Umbilical cord (tissue), 2 donors: Measurements from ENCODE around the gene MIPOL1. TPM values are rescaled to one million over a fixed set of nuclear protein-coding genes. Genes with fewer than 3 reads are reported as not detected.
"Not testable (repeated sequence)": the region's sequence is repeated elsewhere in the genome, so short reads cannot be mapped to it uniquely, and the experiment has no call there.

ENCODE experiments used
- DNase-seq: peaks from one replicate; pipeline ENCODE4 v3.0.0-alpha.2; 2015; ENCODE audit warnings: low spot score
- total RNA-seq: library from RNA; depleted of rRNA; stranded (reverse); fragments of >200 nt; gene quantifications from one replicate; pipeline ENCODE4 v1.2.3, GENCODE V29; 2014; ENCODE audit warnings: low replicate concordance; ENCODE audit not compliant: insufficient read depth

The MIPOL1 gene
- total RNA-seq, 1 donor from 2014 or later, result 65.0 TPM

GRCh38 chr14:37457334-37457733 is 259.6 kb downstream of the MIPOL1 start:
- DNase-seq, result no peak

GRCh38 chr14:37462426-37462825 is 264.7 kb downstream of the MIPOL1 start:
- not testable (repeated sequence) for DNase-seq

- DNase-seq, result no peak
Measured at GRCh38 chr14:37464192-37464858, 266.6 kb downstream of the MIPOL1 start.

DNA sequence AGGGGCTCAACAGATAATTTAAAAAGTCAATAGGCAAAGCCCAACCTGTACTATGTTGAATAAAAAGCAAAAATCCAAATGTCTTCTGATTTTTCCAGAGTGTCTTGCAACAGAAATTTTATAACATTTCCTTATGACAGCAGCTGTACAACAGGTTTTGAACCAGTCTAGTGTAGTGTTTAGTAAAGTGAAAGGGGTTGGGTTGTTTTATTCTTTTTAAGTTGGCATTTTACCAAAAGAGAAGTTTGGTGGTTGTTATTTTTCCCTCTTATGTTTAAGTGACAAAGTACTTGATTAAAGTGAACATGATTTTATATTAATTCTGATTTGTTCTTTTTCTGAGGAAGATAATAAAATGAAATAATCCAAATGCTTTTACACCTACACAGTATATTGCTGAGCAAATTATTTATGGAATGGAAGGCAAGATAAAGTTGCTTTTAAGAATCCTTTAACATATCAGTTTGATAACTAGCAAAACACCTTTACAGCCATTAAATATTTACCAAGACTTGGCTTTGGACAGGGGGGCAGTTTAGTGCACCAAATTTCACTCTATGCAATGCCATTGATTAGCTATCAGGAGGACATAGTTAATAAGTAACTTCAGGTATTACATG is 268.4 kb downstream of the MIPOL1 start:
- peak; percentile 9 for DNase-seq

DNA sequence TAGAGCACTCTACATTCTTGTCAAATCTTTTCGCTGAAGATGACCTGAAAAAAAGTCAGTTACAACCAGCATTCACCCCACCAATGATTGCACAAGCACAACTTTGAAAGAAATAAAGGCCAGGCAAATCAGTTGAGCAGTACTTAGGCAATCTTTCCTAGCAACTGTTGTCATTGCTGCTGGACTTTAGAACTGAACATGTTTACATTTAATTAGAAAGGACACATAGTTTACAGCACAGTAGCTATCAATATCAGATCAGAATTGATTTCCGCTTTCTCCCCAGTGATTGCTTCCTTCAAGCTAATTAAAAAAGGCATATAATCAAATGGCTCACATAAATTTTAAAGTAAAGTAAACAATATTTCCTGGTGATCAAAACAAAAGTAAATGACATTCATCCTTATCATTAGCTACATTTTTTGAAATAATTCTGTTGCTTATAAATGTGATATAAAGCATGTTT is 268.9 kb downstream of the MIPOL1 start:
- no peak for DNase-seq

DNA sequence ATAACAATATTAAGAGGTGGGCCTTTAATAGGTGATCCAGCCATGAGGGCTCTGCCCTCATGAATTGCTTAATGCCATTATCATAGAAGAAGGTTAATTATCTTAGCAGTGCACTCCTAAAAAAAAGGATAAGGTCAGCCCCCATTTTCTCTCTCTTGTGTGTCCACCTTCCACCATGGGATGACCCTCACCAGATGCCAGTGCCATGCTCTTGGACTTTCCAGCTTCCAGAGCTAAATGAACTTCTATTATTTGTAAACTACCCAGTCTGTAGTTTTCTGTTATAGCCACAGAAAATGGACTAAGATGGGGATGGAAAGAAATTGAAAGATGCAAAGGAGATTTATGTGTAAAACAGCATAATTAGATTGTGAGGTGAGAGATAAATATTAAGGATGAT is 271.9 kb downstream of the MIPOL1 start:
- DNase-seq, result no peak

DNA sequence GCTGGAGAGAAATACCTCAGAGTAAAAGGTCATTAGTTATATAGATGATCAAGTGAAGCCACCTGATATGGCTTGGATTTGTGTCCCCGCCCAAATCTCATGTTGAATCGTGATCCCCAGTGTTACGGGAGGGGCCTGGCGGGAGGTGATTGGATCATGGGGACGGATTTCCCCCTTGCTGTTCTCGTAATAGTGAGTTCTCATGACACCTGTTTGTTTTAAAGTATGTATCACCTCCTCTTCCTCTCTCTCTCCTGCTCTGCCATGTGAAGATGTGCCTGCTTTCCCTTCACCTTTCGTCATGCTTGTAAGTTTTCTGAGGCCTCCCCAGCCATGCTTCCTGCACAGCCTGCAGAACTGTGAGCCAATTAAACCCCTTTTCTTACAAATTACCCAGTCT is 272.5 kb downstream of the MIPOL1 start:
- DNase-seq, result no peak

DNA sequence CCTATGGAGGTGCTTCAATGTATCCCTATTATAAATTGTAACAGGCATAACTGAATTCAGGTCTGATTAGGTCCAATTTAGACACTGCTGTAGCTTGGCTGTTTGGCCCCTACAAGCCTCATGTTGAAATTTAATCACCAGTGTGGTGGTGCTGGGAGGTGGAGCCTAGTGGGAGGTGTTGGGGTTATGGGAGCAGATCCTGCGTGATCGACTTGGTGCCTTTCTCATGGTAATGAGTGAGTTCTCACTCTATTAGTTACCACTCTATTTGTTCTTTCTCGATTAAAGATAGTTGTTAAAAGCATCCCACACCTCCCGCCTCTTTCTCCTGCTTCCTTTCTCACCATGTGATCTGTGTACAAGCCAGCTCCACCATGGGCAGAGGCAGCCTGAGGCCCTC is 275.2 kb downstream of the MIPOL1 start:
- DNase-seq, result no peak

DNA sequence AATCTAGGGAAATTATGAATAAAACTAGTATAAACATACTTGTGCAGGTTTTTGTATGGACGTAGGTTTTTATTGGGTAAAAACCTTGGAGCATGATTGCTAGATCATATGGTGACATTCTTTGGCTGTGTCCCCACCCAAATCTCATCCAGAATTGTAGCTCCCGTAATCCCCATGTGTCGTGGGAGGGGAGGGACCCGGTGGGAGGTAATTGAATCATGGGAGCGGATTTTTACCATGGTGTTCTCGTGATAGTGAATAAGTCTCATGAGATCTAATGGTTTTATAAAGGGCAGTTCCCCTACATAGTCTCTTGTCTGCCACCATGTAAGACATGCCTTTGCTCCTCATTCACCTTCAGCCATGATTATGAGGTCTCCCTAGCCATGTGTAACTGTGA is 276.5 kb downstream of the MIPOL1 start:
- DNase-seq, result no peak

GRCh38 chr14:37480446-37481290 is 282.9 kb downstream of the MIPOL1 start:
- no peak for DNase-seq

DNA sequence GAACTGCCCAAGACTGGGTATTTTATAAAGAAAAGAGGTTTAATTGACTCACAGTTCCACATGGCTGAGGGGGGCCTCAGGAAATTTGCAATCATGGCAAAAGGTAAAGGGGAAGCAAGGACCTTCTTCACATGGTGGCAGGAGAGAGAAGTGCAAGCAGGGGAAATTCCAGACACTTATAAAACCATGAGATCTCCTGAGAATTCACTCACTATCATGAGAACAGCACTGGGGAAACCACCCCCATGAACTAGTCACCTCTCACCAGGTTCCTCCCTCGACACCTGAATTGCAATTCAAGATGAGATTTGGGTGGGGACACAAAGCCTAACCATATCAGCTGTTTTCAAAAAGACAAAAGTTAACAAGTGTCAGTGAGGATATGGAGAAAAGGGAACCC is 284.7 kb downstream of the MIPOL1 start:
- DNase-seq, result no peak

DNA sequence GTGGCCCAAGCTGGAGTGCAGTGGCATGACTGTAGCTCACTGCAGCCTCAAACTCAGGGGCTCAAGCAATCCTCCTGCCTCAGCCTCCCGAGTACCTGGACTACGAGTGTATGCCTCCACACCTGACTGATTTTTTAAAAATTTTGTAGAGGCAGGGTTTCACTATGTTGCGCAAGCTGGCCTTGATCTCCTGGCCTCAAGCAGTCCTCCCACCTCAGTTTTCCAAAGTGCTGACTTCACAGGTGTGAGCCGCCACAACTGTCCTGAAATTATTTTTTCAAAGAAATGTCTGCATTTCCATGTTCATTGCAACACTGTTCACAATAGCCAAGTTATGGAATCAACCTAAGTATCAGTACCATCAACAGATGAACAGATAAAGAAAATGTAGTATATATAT is 285.9 kb downstream of the MIPOL1 start:
- no peak for DNase-seq

- DNase-seq, result no peak
Measured at GRCh38 chr14:37490607-37491006, 292.9 kb downstream of the MIPOL1 start.

DNA sequence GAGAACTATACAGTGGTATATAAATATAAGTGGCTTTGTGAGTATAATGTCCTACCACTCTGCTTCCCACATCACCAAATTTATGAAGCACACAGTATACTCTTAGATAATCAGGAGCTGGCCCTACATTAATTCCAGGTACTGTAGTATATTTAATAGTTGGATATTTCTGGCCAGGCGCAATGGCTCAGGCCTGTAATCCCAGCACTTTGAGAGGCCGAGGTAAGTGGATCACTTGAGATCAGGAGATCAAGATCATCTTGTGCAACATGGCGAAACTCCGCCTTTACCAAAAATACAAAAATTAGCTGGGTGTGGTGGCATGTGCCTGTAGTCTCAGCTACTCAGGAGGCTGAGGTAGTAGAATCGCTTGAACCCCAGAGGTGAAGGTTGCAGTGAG is 293.3 kb downstream of the MIPOL1 start:
- no peak for DNase-seq

DNA sequence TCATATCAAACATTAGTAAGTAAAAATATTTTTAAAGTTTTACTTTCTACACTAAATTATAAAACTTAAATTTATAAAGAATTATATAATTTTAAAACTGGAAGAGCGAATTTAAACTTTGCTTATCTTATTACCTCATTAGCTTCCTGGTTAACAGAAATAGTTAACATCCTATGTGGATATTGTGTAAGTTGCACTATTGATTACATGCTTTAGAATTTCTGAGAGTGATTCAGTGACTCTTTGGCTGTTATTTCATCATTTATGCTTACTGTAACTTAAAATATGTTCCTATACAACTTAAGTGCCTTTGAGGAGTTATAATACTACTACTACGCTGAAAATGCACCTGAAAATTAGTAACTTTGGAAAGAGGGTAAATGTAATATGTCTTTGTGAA is 295.9 kb downstream of the MIPOL1 start:
- no peak for DNase-seq

DNA sequence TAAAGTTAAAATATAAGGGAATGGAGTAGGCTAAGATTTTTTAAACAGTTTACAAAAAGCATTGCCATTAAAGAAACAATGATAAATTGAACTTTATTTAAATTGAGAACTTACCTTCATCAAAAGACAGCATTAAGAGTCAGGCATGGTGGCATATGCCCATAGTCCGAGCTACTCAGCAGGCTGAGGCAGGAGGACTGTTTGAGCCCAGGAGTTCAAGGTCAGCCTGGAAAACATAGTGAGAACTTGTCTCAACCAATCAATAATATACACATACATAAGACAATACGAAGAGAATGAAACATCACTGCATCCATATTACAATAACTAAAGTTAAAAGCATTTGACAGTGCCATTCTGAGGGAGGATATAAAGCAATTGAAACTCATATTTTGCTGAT is 299.7 kb downstream of the MIPOL1 start:
- no peak for DNase-seq

DNA sequence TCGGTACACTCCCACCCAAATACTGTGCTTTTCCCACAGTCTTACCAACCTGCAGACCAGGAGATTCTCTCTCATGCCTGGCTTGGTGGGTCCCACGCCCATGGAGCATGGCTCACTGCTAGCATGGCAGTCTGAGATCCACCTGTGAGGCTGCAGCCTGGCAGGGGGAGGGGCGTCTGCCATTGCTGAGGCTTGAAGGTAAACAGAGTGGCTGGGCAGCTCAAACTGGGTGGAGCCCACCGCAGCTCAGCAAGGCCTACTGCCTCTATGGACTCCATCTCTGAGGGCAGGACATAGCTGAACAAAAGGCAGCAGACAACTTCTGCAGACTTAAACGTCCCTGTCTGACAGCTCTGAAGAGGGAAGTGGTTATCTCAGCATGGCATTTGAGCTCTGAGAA is 304.1 kb downstream of the MIPOL1 start:
- DNase-seq, result no peak

DNA sequence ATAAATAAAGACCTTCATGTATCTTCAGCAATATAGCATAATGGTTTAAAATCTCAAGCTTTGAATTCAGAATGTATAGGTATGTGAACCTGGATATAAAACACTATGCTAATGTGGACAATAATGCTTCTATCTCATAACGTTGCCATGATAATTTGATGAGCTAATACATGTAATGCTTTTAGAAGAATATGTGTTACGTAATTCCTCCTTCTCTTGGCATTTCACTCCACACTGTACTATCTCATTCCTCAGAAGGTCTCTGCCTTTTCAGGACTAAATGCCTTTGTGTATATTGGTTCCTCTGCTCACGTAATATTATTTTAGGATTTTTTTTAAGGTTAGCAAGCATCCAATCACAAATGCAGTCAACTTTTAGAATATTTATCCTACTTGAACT is 310.8 kb downstream of the MIPOL1 start:
- DNase-seq, result no peak

- no peak for DNase-seq
Measured at GRCh38 chr14:37512173-37512572, 314.4 kb downstream of the MIPOL1 start.

DNA sequence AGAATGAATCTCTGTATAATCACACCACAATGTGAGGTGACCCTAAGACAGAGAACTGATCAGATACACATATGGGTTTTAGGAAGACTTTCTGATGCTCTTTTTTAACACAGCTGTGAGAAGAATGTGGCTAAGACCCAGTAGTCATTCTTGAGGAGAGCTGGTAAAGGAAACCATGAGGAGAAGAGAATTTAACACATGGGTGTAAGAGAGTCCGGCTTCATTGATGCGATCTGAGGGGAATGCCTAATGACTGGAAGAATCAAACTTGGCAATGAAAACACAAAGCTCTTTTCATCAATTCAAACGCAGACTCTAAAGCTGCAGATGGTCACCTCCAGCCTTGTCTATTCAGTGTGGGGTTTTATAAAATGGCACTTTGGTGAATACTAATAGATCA is 318.0 kb downstream of the MIPOL1 start:
- DNase-seq, result no peak

DNA sequence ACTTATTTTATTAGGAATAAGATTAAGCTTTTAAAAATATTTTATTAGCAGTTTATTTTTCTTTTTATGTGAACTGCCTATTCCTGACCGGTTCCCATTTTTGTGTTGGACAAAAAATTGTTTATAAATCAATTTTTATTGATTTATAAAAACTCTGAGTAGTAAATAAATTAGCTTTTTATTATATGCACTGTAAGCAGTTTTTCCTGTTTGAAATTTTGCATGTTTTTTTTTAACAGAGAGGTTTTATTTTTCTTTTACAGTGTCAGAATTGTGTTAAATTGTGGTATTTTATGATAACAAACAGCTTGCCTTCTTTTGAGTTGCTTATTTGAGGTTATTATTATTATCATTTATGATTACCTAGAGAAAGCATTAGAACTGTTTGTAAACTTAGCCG is 329.3 kb downstream of the MIPOL1 start:
- DNase-seq, result no peak

DNA sequence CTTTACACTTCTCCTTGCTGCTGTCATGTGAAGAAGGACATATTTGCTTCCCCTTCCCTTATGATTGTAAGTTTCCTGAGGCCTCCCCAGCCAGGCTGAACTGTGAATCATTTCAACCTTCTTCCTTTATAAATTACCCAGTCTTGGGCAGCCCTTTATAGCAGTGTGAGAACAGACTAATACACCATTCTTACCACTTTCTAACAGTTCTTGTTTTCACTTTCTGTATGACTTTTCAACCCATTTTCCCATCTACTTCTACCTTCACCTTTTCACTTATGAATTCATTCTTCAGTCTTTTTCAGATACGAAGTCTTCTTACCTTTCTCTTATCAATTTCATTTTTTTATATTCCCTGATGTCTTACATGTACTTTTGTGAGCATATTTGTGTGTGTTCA is 342.3 kb downstream of the MIPOL1 start:
- DNase-seq, result no peak

DNA sequence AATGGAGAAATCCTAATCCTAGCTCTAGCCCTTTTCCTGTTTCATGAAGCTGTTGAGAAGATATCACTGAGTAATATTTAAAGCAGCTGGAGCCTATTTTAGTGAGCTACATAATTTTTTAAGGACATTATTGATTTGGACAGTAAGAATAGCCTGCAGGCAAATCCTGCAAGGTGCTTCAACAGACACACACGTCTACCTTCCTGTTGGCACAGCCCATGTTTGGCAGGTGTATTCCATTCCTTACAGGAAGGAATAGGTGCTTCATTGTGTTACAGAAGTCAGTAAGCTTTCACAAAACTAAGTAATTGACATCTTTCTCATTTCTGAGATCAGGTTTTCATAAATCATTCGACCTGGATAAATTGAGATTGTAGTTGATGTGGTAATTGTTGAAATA is 346.7 kb downstream of the MIPOL1 start:
- no peak for DNase-seq
